Panc1 (cell line): ENCODE results near the gene ARPIN.

Experiments
- POLR2AphosphoS5 ChIP-seq: IDR thresholded peaks from 2 replicates; pipeline ENCODE4 v1.6.1; 2012; ENCODE audit warnings: mild to moderate bottlenecking, low read depth, low read length, moderate library complexity
- SIN3A ChIP-seq: IDR thresholded peaks from 2 replicates; pipeline ENCODE4 v1.6.1; 2012; ENCODE audit warnings: low read depth, mild to moderate bottlenecking, low read length, moderate library complexity, borderline replicate concordance; ENCODE audit not compliant: insufficient read depth
- TF ChIP-seq, protein P1 (sequence below): fragments of 450-650 bp; IDR thresholded peaks from 2 replicates; pipeline ENCODE4 v1.5.1; 2017; ENCODE audit warnings: mild to moderate bottlenecking
- TF ChIP-seq, protein P2 (sequence below), 2 experiments: IDR thresholded peaks; 2 replicates each; pipeline ENCODE4 v1.6.1; 2011 to 2012; ENCODE audit warnings: low read depth in 2 of 2, control low read depth in 1 of 2, low read length in 1 of 2, mild to moderate bottlenecking in 1 of 2, moderate library complexity in 1 of 2; ENCODE audit not compliant: insufficient read depth in 1 of 2

DNA sequence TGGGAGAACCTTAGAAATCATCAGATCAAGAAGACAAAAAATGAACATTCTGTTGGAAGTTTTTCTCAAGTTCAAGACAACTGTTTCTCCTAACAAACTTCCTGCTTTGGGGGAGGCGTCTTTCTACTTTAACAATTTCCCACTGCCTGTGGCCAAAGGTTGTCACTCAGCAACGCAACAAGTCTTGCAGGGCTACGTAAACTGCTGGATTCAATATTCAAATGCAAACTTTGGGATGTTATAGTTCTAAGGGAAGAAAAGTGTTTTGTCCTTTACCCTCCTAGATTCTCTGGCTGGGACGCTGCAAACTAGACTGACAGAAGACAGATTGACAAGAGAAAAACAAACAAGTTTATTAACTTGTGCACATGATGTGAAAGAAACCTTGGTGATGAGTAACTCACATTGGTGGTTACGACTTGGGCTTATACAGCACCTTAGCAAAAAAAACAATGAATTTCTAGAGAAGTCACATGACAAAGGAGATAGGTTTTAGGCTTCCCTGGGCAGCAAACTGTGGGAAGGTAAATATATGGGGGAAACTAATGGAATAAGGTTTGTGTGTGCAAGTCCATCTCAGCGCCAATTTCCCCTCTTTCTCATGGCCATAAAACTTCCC lies 34.0 kb upstream of the ARPIN start:
- TF ChIP-seq, protein P1, sequence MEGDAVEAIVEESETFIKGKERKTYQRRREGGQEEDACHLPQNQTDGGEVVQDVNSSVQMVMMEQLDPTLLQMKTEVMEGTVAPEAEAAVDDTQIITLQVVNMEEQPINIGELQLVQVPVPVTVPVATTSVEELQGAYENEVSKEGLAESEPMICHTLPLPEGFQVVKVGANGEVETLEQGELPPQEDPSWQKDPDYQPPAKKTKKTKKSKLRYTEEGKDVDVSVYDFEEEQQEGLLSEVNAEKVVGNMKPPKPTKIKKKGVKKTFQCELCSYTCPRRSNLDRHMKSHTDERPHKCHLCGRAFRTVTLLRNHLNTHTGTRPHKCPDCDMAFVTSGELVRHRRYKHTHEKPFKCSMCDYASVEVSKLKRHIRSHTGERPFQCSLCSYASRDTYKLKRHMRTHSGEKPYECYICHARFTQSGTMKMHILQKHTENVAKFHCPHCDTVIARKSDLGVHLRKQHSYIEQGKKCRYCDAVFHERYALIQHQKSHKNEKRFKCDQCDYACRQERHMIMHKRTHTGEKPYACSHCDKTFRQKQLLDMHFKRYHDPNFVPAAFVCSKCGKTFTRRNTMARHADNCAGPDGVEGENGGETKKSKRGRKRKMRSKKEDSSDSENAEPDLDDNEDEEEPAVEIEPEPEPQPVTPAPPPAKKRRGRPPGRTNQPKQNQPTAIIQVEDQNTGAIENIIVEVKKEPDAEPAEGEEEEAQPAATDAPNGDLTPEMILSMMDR = no peak
- TF ChIP-seq POLR2AphosphoS5 (no peak), SIN3A (no peak)
- TF ChIP-seq, protein P2, sequence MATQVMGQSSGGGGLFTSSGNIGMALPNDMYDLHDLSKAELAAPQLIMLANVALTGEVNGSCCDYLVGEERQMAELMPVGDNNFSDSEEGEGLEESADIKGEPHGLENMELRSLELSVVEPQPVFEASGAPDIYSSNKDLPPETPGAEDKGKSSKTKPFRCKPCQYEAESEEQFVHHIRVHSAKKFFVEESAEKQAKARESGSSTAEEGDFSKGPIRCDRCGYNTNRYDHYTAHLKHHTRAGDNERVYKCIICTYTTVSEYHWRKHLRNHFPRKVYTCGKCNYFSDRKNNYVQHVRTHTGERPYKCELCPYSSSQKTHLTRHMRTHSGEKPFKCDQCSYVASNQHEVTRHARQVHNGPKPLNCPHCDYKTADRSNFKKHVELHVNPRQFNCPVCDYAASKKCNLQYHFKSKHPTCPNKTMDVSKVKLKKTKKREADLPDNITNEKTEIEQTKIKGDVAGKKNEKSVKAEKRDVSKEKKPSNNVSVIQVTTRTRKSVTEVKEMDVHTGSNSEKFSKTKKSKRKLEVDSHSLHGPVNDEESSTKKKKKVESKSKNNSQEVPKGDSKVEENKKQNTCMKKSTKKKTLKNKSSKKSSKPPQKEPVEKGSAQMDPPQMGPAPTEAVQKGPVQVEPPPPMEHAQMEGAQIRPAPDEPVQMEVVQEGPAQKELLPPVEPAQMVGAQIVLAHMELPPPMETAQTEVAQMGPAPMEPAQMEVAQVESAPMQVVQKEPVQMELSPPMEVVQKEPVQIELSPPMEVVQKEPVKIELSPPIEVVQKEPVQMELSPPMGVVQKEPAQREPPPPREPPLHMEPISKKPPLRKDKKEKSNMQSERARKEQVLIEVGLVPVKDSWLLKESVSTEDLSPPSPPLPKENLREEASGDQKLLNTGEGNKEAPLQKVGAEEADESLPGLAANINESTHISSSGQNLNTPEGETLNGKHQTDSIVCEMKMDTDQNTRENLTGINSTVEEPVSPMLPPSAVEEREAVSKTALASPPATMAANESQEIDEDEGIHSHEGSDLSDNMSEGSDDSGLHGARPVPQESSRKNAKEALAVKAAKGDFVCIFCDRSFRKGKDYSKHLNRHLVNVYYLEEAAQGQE (IDR thresholded peaks at IDR 0.05; ENCODE audit: insufficient read depth in 1 of 2, low read depth in 2 of 2, low read length in 1 of 2) = no peak
